ENCODE measurements around the gene DPP10.
"Not testable (repeated sequence)": the region's sequence is repeated elsewhere in the genome, so short reads cannot be mapped to it uniquely, and the experiment has no call there.

Gene DPP10

GRCh38 chr2:115077626-115078025 lies 635.2 kb downstream of the DPP10 start:
- Histone ChIP-seq H3K79me1 (ENCODE audit: low read length) (no peaks in the 10 kb centered on the region), H3K27me3 (ENCODE audit: insufficient read depth, low read length, poor library complexity) (no peaks in the 10 kb centered on the region), H3K36me3 (ENCODE audit: control insufficient read depth, insufficient read depth, low read length) (no peaks in the 10 kb centered on the region), H3K79me2 (ENCODE audit: control insufficient read depth, insufficient read depth, low read length) (no peaks in the 10 kb centered on the region), H4K5ac (ENCODE audit: low read length) (no peak overlapping the region), H2BK120ac (ENCODE audit: low read depth, low read length) (no peak overlapping the region), H4K8ac (ENCODE audit: low read depth, low read length) (no peak overlapping the region), H3K4me3 (ENCODE audit: low read length) (no peak overlapping the region), H2AK5ac (ENCODE audit: low read length) (no peak overlapping the region), H3K4me1 (ENCODE audit: control insufficient read depth, low read depth, low read length) (no peaks in the 10 kb centered on the region), H3K56ac (ENCODE audit: low read length) (no peak overlapping the region), H3K23ac (ENCODE audit: low read length) (no peak overlapping the region), H2BK5ac (ENCODE audit: low read length) (no peak overlapping the region), H2BK15ac (replicated peaks; ENCODE audit: low read depth) (no peak overlapping the region), H3K18ac (ENCODE audit: low read length) (no peak overlapping the region), H3K27ac (ENCODE audit: low read depth, low read length) (no peak overlapping the region), H3K4ac (ENCODE audit: low read depth, low read length) (no peak overlapping the region), H3K4me2 (ENCODE audit: low read length) (no peak overlapping the region), H3K9ac (ENCODE audit: low read length) (no peak overlapping the region)
- WGBS (ENCODE audit: extremely low coverage, insufficient coverage, low lambda C conversion rate): no CpG with 5 or more reads among the region's 1 CpG
- no peak for DNase-seq

- Histone ChIP-seq H3K4me1 (ENCODE audit: control insufficient read depth, low read depth, low read length) (no peaks in the 10 kb centered on the region), H4K5ac (ENCODE audit: low read length) (no peak overlapping the region), H3K4me3 (ENCODE audit: low read length) (no peak overlapping the region), H3K18ac (ENCODE audit: low read length) (no peak overlapping the region), H2BK15ac (replicated peaks; ENCODE audit: low read depth) (no peak overlapping the region), H4K8ac (ENCODE audit: low read depth, low read length) (no peak overlapping the region), H2BK5ac (ENCODE audit: low read length) (no peak overlapping the region), H3K79me2 (ENCODE audit: control insufficient read depth, insufficient read depth, low read length) (no peaks in the 10 kb centered on the region), H3K79me1 (ENCODE audit: low read length) (no peaks in the 10 kb centered on the region), H3K27me3 (ENCODE audit: insufficient read depth, low read length, poor library complexity) (no peaks in the 10 kb centered on the region), H2BK120ac (ENCODE audit: low read depth, low read length) (no peak overlapping the region), H3K23ac (ENCODE audit: low read length) (no peak overlapping the region), H2AK5ac (ENCODE audit: low read length) (no peak overlapping the region), H3K56ac (ENCODE audit: low read length) (no peak overlapping the region), H3K9ac (ENCODE audit: low read length) (no peak overlapping the region), H3K4ac (ENCODE audit: low read depth, low read length) (no peak overlapping the region), H3K4me2 (ENCODE audit: low read length) (no peak overlapping the region), H3K36me3 (ENCODE audit: control insufficient read depth, insufficient read depth, low read length) (no peaks in the 10 kb centered on the region), H3K27ac (ENCODE audit: low read depth, low read length) (no peak overlapping the region)
- DNase-seq: peak; percentile 52
- no CpG with 5 or more reads among the region's 4 CpGs for WGBS (ENCODE audit: extremely low coverage, insufficient coverage, low lambda C conversion rate)
These were observed 640.8 kb downstream of the DPP10 start for GRCh38 chr2:115083225-115083624.

DNA sequence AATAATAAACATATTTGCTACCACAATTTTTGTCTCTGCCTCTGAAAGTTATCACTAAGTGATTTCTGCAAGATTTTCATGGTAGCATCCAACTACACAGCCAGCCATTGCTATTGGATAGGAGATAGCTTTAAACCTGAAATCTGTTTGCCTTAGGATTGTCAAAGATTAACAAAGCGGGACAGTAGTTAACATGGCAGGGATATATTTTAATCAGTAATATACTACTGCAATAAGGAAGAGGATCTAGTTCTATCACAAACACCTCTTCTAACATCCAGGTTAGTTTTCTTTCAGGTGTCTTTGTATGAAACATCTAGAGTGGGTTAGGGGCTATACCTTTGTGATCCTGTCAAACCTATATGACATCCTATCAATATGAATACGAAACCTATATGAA lies 641.3 kb downstream of the DPP10 start:
- Histone ChIP-seq H3K4ac (ENCODE audit: low read depth, low read length) (no peak overlapping the region), H3K56ac (ENCODE audit: low read length) (no peak overlapping the region), H4K8ac (ENCODE audit: low read depth, low read length) (no peak overlapping the region), H3K36me3 (ENCODE audit: control insufficient read depth, insufficient read depth, low read length) (no peaks in the 10 kb centered on the region), H3K27ac (ENCODE audit: low read depth, low read length) (no peak overlapping the region), H3K18ac (ENCODE audit: low read length) (no peak overlapping the region), H3K23ac (ENCODE audit: low read length) (no peak overlapping the region), H2AK5ac (ENCODE audit: low read length) (no peak overlapping the region), H3K79me1 (ENCODE audit: low read length) (no peaks in the 10 kb centered on the region), H3K4me1 (ENCODE audit: control insufficient read depth, low read depth, low read length) (no peaks in the 10 kb centered on the region), H3K9ac (ENCODE audit: low read length) (no peak overlapping the region), H3K4me2 (ENCODE audit: low read length) (no peak overlapping the region), H4K5ac (ENCODE audit: low read length) (no peak overlapping the region), H3K4me3 (ENCODE audit: low read length) (no peak overlapping the region), H2BK15ac (replicated peaks; ENCODE audit: low read depth) (no peak overlapping the region), H2BK5ac (ENCODE audit: low read length) (no peak overlapping the region), H3K27me3 (ENCODE audit: insufficient read depth, low read length, poor library complexity) (no peaks in the 10 kb centered on the region), H2BK120ac (ENCODE audit: low read depth, low read length) (no peak overlapping the region), H3K79me2 (ENCODE audit: control insufficient read depth, insufficient read depth, low read length) (no peaks in the 10 kb centered on the region)
- WGBS (ENCODE audit: extremely low coverage, insufficient coverage, low lambda C conversion rate): no CpG with 5 or more reads among the region's 2 CpGs
- DNase-seq: no peak

- no peak overlapping the region for H3K27ac ChIP-seq (ENCODE audit: low read depth, low read length)
- H3K79me1 ChIP-seq (ENCODE audit: low read length): no peaks in the 10 kb centered on the region
- no peak overlapping the region for H3K4ac ChIP-seq (ENCODE audit: low read depth, low read length)
- no peaks in the 10 kb centered on the region for H3K36me3 ChIP-seq (ENCODE audit: control insufficient read depth, insufficient read depth, low read length)
- H3K79me2 ChIP-seq (ENCODE audit: control insufficient read depth, insufficient read depth, low read length): no peaks in the 10 kb centered on the region
- peak overlapping the region; percentile 27 for H3K56ac ChIP-seq (ENCODE audit: low read length)
- H4K8ac ChIP-seq (ENCODE audit: low read depth, low read length): no peak overlapping the region
- H2BK120ac ChIP-seq (ENCODE audit: low read depth, low read length): no peak overlapping the region
- no peaks in the 10 kb centered on the region for H3K27me3 ChIP-seq (ENCODE audit: insufficient read depth, low read length, poor library complexity)
- H3K4me1 ChIP-seq (ENCODE audit: control insufficient read depth, low read depth, low read length): no peaks in the 10 kb centered on the region
- H2BK5ac ChIP-seq (ENCODE audit: low read length): no peak overlapping the region
- H3K4me3 ChIP-seq (ENCODE audit: low read length): no peak overlapping the region
- WGBS (ENCODE audit: extremely low coverage, insufficient coverage, low lambda C conversion rate): no CpG with 5 or more reads among the region's 5 CpGs
- peak overlapping the region; percentile 83 for H3K18ac ChIP-seq (ENCODE audit: low read length)
- no peak overlapping the region for H2BK15ac ChIP-seq (replicated peaks; ENCODE audit: low read depth)
- no peak overlapping the region for H2AK5ac ChIP-seq (ENCODE audit: low read length)
- no peak for DNase-seq
- no peak overlapping the region for H3K4me2 ChIP-seq (ENCODE audit: low read length)
- H3K9ac ChIP-seq (ENCODE audit: low read length): no peak overlapping the region
- H3K23ac ChIP-seq (ENCODE audit: low read length): no peak overlapping the region
- H4K5ac ChIP-seq (ENCODE audit: low read length): no peak overlapping the region
These were observed 642.0 kb downstream of the DPP10 start for GRCh38 chr2:115084446-115084845.

GRCh38 chr2:115086051-115086620 lies 643.7 kb downstream of the DPP10 start:
- H4K5ac ChIP-seq (ENCODE audit: low read length); H3K36me3 ChIP-seq (ENCODE audit: control insufficient read depth, insufficient read depth, low read length); H3K4ac ChIP-seq (ENCODE audit: low read depth, low read length); H3K4me3 ChIP-seq (ENCODE audit: low read length); H4K8ac ChIP-seq (ENCODE audit: low read depth, low read length); H3K23ac ChIP-seq (ENCODE audit: low read length); H3K27ac ChIP-seq (ENCODE audit: low read depth, low read length); H2BK120ac ChIP-seq (ENCODE audit: low read depth, low read length); H3K56ac ChIP-seq (ENCODE audit: low read length); H2AK5ac ChIP-seq (ENCODE audit: low read length); H2BK5ac ChIP-seq (ENCODE audit: low read length); H3K4me2 ChIP-seq (ENCODE audit: low read length); H3K79me1 ChIP-seq (ENCODE audit: low read length); H3K18ac ChIP-seq (ENCODE audit: low read length); H3K27me3 ChIP-seq (ENCODE audit: insufficient read depth, low read length, poor library complexity); H2BK15ac ChIP-seq (replicated peaks; ENCODE audit: low read depth); H3K4me1 ChIP-seq (ENCODE audit: control insufficient read depth, low read depth, low read length); H3K9ac ChIP-seq (ENCODE audit: low read length); H3K79me2 ChIP-seq (ENCODE audit: control insufficient read depth, insufficient read depth, low read length): not testable (repeated sequence)
- WGBS (ENCODE audit: extremely low coverage, insufficient coverage, low lambda C conversion rate): no CpG with 5 or more reads among the region's 8 CpGs
- DNase-seq: peak; percentile 26

GRCh38 chr2:115094441-115094840 lies 652.0 kb downstream of the DPP10 start:
- H3K56ac ChIP-seq (ENCODE audit: low read length): no peak overlapping the region
- no peak overlapping the region for H3K4me2 ChIP-seq (ENCODE audit: low read length)
- H3K27ac ChIP-seq (ENCODE audit: low read depth, low read length): no peak overlapping the region
- no peak overlapping the region for H4K5ac ChIP-seq (ENCODE audit: low read length)
- no peaks in the 10 kb centered on the region for H3K79me1 ChIP-seq (ENCODE audit: low read length)
- no peaks in the 10 kb centered on the region for H3K79me2 ChIP-seq (ENCODE audit: control insufficient read depth, insufficient read depth, low read length)
- no peak overlapping the region for H3K23ac ChIP-seq (ENCODE audit: low read length)
- no peak overlapping the region for H3K9ac ChIP-seq (ENCODE audit: low read length)
- DNase-seq: no peak
- H3K4me3 ChIP-seq (ENCODE audit: low read length): no peak overlapping the region
- H4K8ac ChIP-seq (ENCODE audit: low read depth, low read length): no peak overlapping the region
- no peak overlapping the region for H2BK15ac ChIP-seq (replicated peaks; ENCODE audit: low read depth)
- H3K4ac ChIP-seq (ENCODE audit: low read depth, low read length): no peak overlapping the region
- peaks cover 2% of the 10 kb centered on the region for H3K4me1 ChIP-seq (ENCODE audit: control insufficient read depth, low read depth, low read length)
- no peak overlapping the region for H2BK5ac ChIP-seq (ENCODE audit: low read length)
- H3K36me3 ChIP-seq (ENCODE audit: control insufficient read depth, insufficient read depth, low read length): no peaks in the 10 kb centered on the region
- WGBS (ENCODE audit: extremely low coverage, insufficient coverage, low lambda C conversion rate): no CpG with 5 or more reads among the region's 4 CpGs
- H2AK5ac ChIP-seq (ENCODE audit: low read length): no peak overlapping the region
- no peaks in the 10 kb centered on the region for H3K27me3 ChIP-seq (ENCODE audit: insufficient read depth, low read length, poor library complexity)
- no peak overlapping the region for H2BK120ac ChIP-seq (ENCODE audit: low read depth, low read length)
- H3K18ac ChIP-seq (ENCODE audit: low read length): no peak overlapping the region

Measured in mesendoderm (in vitro differentiated cells).